Epithelial cell of esophagus (primary cell): ENCODE data around the gene GDPD4.

ENCODE experiments used
- DNase-seq: peaks from one replicate; pipeline ENCODE4 v3.0.0; 2010; ENCODE audit warnings: low read depth
- H3K4me3 ChIP-seq: 2 replicates; pipeline ENCODE4 v1.5.1; 2011; ENCODE audit warnings: mild to moderate bottlenecking, low read length, control low read depth
- CTCF ChIP-seq: IDR thresholded peaks from 2 replicates; pipeline ENCODE4 v1.5.1; 2011; ENCODE audit warnings: low read depth, mild to moderate bottlenecking, low read length, control low read depth, inconsistent platforms; ENCODE audit not compliant: insufficient read depth; ENCODE audit errors: missing control alignments

GDPD4 gene

GRCh38 chr11:77284476-77285468 lies 16.7 kb downstream of the GDPD4 start:
- TF ChIP-seq CTCF: no peak
- no peak for DNase-seq
- no peak overlapping the region for H3K4me3 ChIP-seq

GRCh38 chr11:77283101-77283500 lies 18.4 kb downstream of the GDPD4 start:
- no peak for DNase-seq
- no peak overlapping the region for H3K4me3 ChIP-seq
- TF ChIP-seq CTCF: no peak

GRCh38 chr11:77278595-77279506 lies 22.6 kb downstream of the GDPD4 start:
- H3K4me3 ChIP-seq: no peak overlapping the region
- TF ChIP-seq CTCF: no peak
- peak; percentile 84 for DNase-seq

GRCh38 chr11:77276271-77276670 lies 25.2 kb downstream of the GDPD4 start:
- DNase-seq: no peak
- TF ChIP-seq CTCF: no peak
- H3K4me3 ChIP-seq: no peak overlapping the region

GRCh38 chr11:77270921-77271320 lies 30.6 kb downstream of the GDPD4 start:
- DNase-seq: no peak
- no peak for TF ChIP-seq CTCF
- H3K4me3 ChIP-seq: no peak overlapping the region

GRCh38 chr11:77269484-77270123 lies 31.9 kb downstream of the GDPD4 start:
- no peak overlapping the region for H3K4me3 ChIP-seq
- peak; percentile 48 for DNase-seq
- TF ChIP-seq CTCF: no peak
